HEK293 (cell line): ENCODE measurements around the gene MPC2.
A peak's percentile ranks its signal among the peaks of the same experiment; 100 is the strongest.

Experiments used
- BCL11A ChIP-seq: fragments of 450-650 bp; formaldehyde crosslinking; IDR thresholded peaks from 2 replicates; pipeline ENCODE4 v1.5.1; 2016; ENCODE audit warnings: low read depth, missing biosample characterization, missing genetic modification characterization
- PRDM1 ChIP-seq: fragments of 450-650 bp; formaldehyde crosslinking; IDR thresholded peaks from 2 replicates; pipeline ENCODE4; 2016; ENCODE audit warnings: missing biosample characterization, missing genetic modification characterization
- REPIN1 ChIP-seq: fragments of 450-650 bp; formaldehyde crosslinking; IDR thresholded peaks from 2 replicates; pipeline ENCODE4 v1.5.1; 2017; ENCODE audit warnings: missing biosample characterization, missing genetic modification characterization, low read depth
- SP3 ChIP-seq: fragments of 450-650 bp; formaldehyde crosslinking; IDR thresholded peaks from 2 replicates; pipeline ENCODE4 v1.5.1; 2016; ENCODE audit warnings: missing biosample characterization, missing genetic modification characterization
- ZFHX2 ChIP-seq: fragments of 450-650 bp; formaldehyde crosslinking; conservative IDR thresholded peaks from 2 replicates; pipeline ENCODE4 v1.5.1; 2016; ENCODE audit warnings: missing biosample characterization, missing genetic modification characterization
- ZNF146 ChIP-seq: fragments of 450-650 bp; formaldehyde crosslinking; IDR thresholded peaks from 2 replicates; pipeline ENCODE4 v1.5.1; 2016; ENCODE audit warnings: missing biosample characterization, missing genetic modification characterization
- ZNF19 ChIP-seq: fragments of 450-650 bp; formaldehyde crosslinking; IDR thresholded peaks from 2 replicates; pipeline ENCODE4; 2016; ENCODE audit warnings: missing biosample characterization, missing genetic modification characterization, low read depth
- ZNF202 ChIP-seq: fragments of 450-650 bp; formaldehyde crosslinking; IDR thresholded peaks from 2 replicates; pipeline ENCODE4 v1.5.1; 2016; ENCODE audit warnings: missing biosample characterization, missing genetic modification characterization, borderline replicate concordance
- ZNF211 ChIP-seq: fragments of 450-650 bp; formaldehyde crosslinking; IDR thresholded peaks from 2 replicates; pipeline ENCODE4 v1.5.1; 2016; ENCODE audit warnings: low read depth, missing biosample characterization, missing genetic modification characterization
- ZNF221 ChIP-seq: fragments of 450-650 bp; formaldehyde crosslinking; IDR thresholded peaks from 2 replicates; pipeline ENCODE4 v1.5.1; 2017; ENCODE audit warnings: missing biosample characterization, missing genetic modification characterization, borderline replicate concordance
- ZNF248 ChIP-seq: fragments of 450-650 bp; formaldehyde crosslinking; IDR thresholded peaks from 2 replicates; pipeline ENCODE4 v1.5.1; 2017; ENCODE audit warnings: missing biosample characterization, missing genetic modification characterization
- ZNF266 ChIP-seq: fragments of 450-650 bp; formaldehyde crosslinking; IDR thresholded peaks from 2 replicates; pipeline ENCODE4 v1.5.1; 2016; ENCODE audit warnings: missing biosample characterization, missing genetic modification characterization, low read depth
- ZNF366 ChIP-seq: fragments of 450-650 bp; formaldehyde crosslinking; conservative IDR thresholded peaks from 2 replicates; pipeline ENCODE4 v1.5.1; 2016; ENCODE audit warnings: missing biosample characterization, missing genetic modification characterization
- ZNF510 ChIP-seq: fragments of 450-650 bp; formaldehyde crosslinking; IDR thresholded peaks from 2 replicates; pipeline ENCODE4 v1.5.1; 2018; ENCODE audit warnings: mild to moderate bottlenecking, missing genetic modification characterization, missing biosample characterization; ENCODE audit not compliant: insufficient replicate concordance
- ZNF514 ChIP-seq: fragments of 450-650 bp; formaldehyde crosslinking; IDR thresholded peaks from 2 replicates; pipeline ENCODE4 v1.5.1; 2016; ENCODE audit warnings: missing biosample characterization, missing genetic modification characterization
- ZNF529 ChIP-seq: fragments of 450-650 bp; formaldehyde crosslinking; IDR thresholded peaks from 2 replicates; pipeline ENCODE4 v1.5.1; 2017; ENCODE audit warnings: missing genetic modification characterization, missing biosample characterization; ENCODE audit not compliant: insufficient replicate concordance
- ZNF561 ChIP-seq: fragments of 450-650 bp; IDR thresholded peaks from 2 replicates; pipeline ENCODE4 v1.5.1; 2018; ENCODE audit warnings: missing biosample characterization, missing genetic modification characterization, borderline replicate concordance
- ZNF596 ChIP-seq: fragments of 450-650 bp; IDR thresholded peaks from 2 replicates; pipeline ENCODE4 v1.5.0; 2018; ENCODE audit warnings: missing biosample characterization, mild to moderate bottlenecking, missing genetic modification characterization, moderate library complexity
- ZNF624 ChIP-seq: fragments of 450-650 bp; formaldehyde crosslinking; IDR thresholded peaks from 2 replicates; pipeline ENCODE4 v1.5.1; 2017; ENCODE audit warnings: missing biosample characterization, missing genetic modification characterization
- ZNF76 ChIP-seq: fragments of 450-650 bp; formaldehyde crosslinking; IDR thresholded peaks from 2 replicates; pipeline ENCODE4; 2016; ENCODE audit warnings: low read depth, missing biosample characterization, missing genetic modification characterization, borderline replicate concordance
- ZNF777 ChIP-seq: fragments of 450-650 bp; formaldehyde crosslinking; IDR thresholded peaks from 2 replicates; pipeline ENCODE4 v1.5.1; 2017; ENCODE audit warnings: missing biosample characterization, missing genetic modification characterization, borderline replicate concordance
- ZNF785 ChIP-seq: fragments of 450-650 bp; formaldehyde crosslinking; IDR thresholded peaks from 2 replicates; pipeline ENCODE4 v1.5.1; 2016; ENCODE audit warnings: missing biosample characterization, missing genetic modification characterization
- ZNF792 ChIP-seq: fragments of 450-650 bp; formaldehyde crosslinking; IDR thresholded peaks from 2 replicates; pipeline ENCODE4 v1.5.1; 2016; ENCODE audit warnings: missing biosample characterization, missing genetic modification characterization
- TF ChIP-seq, protein P1 (sequence below): fragments of 450-650 bp; formaldehyde crosslinking; IDR thresholded peaks from 2 replicates; pipeline ENCODE4 v1.5.1; 2016; ENCODE audit warnings: missing biosample characterization, missing genetic modification characterization
- TF ChIP-seq, protein P2 (sequence below): fragments of 450-650 bp; formaldehyde crosslinking; IDR thresholded peaks from 2 replicates; pipeline ENCODE4 v1.5.1; 2016; ENCODE audit warnings: missing biosample characterization, missing genetic modification characterization
- TF ChIP-seq, protein P3 (sequence below): fragments of 450-650 bp; formaldehyde crosslinking; IDR thresholded peaks from 2 replicates; pipeline ENCODE4 v1.5.0; 2017; ENCODE audit warnings: missing biosample characterization, missing genetic modification characterization, borderline replicate concordance
- TF ChIP-seq, protein P4 (sequence below): fragments of 450-650 bp; formaldehyde crosslinking; IDR thresholded peaks from 2 replicates; pipeline ENCODE4 v1.5.1; 2016; ENCODE audit warnings: missing biosample characterization, missing genetic modification characterization, borderline replicate concordance

MPC2 gene

DNA sequence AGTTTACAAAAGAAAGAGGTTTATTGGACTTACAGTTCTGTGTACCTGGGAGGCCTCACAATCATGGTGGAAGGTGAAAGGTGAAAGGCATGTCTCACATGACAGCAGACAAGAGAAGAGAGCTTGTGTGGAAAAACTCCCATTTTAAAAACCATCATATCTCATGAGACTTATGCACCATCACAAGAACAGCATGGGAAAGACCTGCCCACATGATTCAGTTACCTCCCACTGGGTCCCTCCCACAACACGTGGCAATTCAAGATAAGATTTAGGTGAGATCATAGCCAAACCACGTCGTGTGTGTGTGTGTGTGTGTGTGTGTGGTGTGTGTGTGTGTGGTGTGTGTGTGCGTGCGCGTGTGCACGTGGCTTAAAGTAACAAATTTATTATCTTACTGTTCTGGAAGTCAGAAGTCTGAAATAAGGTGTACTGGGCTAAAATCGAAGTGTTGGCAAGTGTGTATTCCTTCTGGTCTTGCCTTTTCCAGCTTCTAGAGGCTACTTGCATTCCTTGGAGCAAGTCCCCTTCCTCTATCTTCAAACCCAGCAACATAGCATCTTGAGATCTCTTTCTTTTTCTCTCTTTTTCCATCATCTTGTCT, 48.1 kb upstream of the MPC2 start (continued):
- TF ChIP-seq, protein P1, sequence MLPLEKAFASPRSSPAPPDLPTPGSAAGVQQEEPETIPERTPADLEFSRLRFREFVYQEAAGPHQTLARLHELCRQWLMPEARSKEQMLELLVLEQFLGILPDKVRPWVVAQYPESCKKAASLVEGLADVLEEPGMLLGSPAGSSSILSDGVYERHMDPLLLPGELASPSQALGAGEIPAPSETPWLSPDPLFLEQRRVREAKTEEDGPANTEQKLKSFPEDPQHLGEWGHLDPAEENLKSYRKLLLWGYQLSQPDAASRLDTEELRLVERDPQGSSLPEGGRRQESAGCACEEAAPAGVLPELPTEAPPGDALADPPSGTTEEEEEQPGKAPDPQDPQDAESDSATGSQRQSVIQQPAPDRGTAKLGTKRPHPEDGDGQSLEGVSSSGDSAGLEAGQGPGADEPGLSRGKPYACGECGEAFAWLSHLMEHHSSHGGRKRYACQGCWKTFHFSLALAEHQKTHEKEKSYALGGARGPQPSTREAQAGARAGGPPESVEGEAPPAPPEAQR (tag by site-specific recombination), result peak; percentile 82; the same call in 1 of the 2 replicates
- no peak for TF ChIP-seq ZNF792 (tag by site-specific recombination)
- no peak for TF ChIP-seq ZNF777 (tag by site-specific recombination)
- no peak for TF ChIP-seq ZNF596 (tag by site-specific recombination)
- TF ChIP-seq SP3 (tag by site-specific recombination), result peak; percentile 70
- TF ChIP-seq ZNF248 (tag by site-specific recombination), result peak; percentile 91
- TF ChIP-seq ZNF561 (tag by site-specific recombination), result no peak
- TF ChIP-seq, protein P2, sequence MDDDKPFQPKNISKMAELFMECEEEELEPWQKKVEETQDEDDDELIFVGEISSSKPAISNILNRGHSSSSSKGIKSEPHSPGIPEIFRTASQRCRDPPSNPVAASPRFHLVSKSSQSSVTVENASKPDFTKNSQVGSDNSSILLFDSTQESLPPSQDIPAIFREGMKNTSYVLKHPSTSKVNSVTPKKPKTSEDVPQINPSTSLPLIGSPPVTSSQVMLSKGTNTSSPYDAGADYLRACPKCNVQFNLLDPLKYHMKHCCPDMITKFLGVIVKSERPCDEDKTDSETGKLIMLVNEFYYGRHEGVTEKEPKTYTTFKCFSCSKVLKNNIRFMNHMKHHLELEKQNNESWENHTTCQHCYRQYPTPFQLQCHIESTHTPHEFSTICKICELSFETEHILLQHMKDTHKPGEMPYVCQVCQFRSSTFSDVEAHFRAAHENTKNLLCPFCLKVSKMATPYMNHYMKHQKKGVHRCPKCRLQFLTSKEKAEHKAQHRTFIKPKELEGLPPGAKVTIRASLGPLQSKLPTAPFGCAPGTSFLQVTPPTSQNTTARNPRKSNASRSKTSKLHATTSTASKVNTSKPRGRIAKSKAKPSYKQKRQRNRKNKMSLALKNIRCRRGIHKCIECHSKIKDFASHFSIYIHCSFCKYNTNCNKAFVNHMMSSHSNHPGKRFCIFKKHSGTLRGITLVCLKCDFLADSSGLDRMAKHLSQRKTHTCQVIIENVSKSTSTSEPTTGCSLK (tag by site-specific recombination), result no peak
- no peak for TF ChIP-seq ZNF514
- no peak for TF ChIP-seq ZNF221 (tag by site-specific recombination)
- TF ChIP-seq REPIN1 (tag by site-specific recombination), result no peak
- TF ChIP-seq, protein P3, sequence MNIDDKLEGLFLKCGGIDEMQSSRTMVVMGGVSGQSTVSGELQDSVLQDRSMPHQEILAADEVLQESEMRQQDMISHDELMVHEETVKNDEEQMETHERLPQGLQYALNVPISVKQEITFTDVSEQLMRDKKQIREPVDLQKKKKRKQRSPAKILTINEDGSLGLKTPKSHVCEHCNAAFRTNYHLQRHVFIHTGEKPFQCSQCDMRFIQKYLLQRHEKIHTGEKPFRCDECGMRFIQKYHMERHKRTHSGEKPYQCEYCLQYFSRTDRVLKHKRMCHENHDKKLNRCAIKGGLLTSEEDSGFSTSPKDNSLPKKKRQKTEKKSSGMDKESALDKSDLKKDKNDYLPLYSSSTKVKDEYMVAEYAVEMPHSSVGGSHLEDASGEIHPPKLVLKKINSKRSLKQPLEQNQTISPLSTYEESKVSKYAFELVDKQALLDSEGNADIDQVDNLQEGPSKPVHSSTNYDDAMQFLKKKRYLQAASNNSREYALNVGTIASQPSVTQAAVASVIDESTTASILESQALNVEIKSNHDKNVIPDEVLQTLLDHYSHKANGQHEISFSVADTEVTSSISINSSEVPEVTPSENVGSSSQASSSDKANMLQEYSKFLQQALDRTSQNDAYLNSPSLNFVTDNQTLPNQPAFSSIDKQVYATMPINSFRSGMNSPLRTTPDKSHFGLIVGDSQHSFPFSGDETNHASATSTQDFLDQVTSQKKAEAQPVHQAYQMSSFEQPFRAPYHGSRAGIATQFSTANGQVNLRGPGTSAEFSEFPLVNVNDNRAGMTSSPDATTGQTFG (tag by site-specific recombination), result peak; percentile 86; the same call in 1 of the 2 replicates
- no peak for TF ChIP-seq PRDM1
- no peak for TF ChIP-seq ZNF785 (tag by site-specific recombination)
- TF ChIP-seq ZNF266 (tag by site-specific recombination), result no peak
- peak; percentile 19; the same call in 1 of the 2 replicates for TF ChIP-seq BCL11A (tag by site-specific recombination)
- TF ChIP-seq ZNF202 (tag by site-specific recombination), result no peak
- no peak for TF ChIP-seq ZNF529 (tag by site-specific recombination)
- TF ChIP-seq ZNF76 (tag by site-specific recombination), result no peak
- TF ChIP-seq, protein P4, sequence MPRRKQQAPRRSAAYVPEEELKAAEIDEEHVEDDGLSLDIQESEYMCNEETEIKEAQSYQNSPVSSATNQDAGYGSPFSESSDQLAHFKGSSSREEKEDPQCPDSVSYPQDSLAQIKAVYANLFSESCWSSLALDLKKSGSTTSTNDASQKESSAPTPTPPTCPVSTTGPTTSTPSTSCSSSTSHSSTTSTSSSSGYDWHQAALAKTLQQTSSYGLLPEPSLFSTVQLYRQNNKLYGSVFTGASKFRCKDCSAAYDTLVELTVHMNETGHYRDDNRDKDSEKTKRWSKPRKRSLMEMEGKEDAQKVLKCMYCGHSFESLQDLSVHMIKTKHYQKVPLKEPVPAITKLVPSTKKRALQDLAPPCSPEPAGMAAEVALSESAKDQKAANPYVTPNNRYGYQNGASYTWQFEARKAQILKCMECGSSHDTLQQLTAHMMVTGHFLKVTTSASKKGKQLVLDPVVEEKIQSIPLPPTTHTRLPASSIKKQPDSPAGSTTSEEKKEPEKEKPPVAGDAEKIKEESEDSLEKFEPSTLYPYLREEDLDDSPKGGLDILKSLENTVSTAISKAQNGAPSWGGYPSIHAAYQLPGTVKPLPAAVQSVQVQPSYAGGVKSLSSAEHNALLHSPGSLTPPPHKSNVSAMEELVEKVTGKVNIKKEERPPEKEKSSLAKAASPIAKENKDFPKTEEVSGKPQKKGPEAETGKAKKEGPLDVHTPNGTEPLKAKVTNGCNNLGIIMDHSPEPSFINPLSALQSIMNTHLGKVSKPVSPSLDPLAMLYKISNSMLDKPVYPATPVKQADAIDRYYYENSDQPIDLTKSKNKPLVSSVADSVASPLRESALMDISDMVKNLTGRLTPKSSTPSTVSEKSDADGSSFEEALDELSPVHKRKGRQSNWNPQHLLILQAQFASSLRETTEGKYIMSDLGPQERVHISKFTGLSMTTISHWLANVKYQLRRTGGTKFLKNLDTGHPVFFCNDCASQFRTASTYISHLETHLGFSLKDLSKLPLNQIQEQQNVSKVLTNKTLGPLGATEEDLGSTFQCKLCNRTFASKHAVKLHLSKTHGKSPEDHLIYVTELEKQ, result peak; percentile 52; the same call in 1 of the 2 replicates
- TF ChIP-seq ZNF146 (tag by site-specific recombination), result no peak
- TF ChIP-seq ZNF211 (tag by site-specific recombination), result peak; percentile 75; the same call in 1 of the 2 replicates
- TF ChIP-seq ZFHX2, result peak; percentile 99
- no peak for TF ChIP-seq ZNF510
- peak; percentile 88 for TF ChIP-seq ZNF366 (tag by site-specific recombination)
- TF ChIP-seq ZNF624 (tag by site-specific recombination), result 0 out of 2 replicates have a peak, but pooled peaks have one; percentile 35
- peak; percentile 45; the same call in 1 of the 2 replicates for TF ChIP-seq ZNF19 (tag by site-specific recombination)
